ENCODE results near the gene KIFC3. TPM values are rescaled to one million over a fixed set of nuclear protein-coding genes. Genes with fewer than 3 reads are reported as not detected.

The KIFC3 gene
- total and polyA plus RNA-seq, 2 donors from 2014 or later: 74.9 to 109 TPM

DNA sequence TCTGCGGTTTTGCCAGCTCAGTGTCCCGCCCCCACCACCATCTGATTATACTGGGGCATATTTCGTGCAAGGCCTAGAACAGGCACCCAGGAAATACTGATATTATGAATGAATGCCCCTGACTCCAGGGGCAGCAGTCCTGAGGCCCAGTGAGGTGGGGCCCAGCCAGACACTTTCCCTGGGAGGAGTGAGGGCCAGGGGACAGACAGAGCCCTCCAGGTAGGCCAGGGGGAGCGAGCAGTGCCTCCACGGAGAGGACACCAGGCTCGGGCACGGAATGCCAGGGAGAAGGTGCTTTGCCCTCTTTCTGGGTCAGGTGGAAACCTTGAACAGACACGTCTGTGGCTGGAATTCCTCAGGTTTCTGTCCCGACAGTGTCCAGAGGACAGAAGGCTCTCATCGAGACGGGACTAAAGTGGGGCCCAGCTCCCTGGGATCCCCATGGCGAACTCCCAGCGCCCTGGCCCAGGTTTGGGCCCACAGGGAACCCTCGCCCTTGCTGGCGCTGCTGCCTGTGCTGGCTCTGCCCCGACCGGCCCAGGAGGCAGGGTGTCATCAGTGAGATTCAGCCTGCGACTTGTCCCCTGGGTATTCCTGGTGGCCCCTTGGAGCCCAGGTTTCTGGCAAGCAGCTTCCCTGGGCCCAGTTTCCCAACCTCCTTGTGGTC lies 62.4 kb downstream of the KIFC3 start:
- no peaks in the 10 kb centered on the region for H3K9me3 ChIP-seq (ENCODE audit: control insufficient read depth in 2 of 3, insufficient read depth in 1 of 3, low read length in 3 of 3)
- intact Hi-C loops (cut with DNase I): no loop called here
- peaks cover 0 to 10% (median 10%) of the 10 kb centered on the region in 3 donors for H3K4me1 ChIP-seq (ENCODE audit: control insufficient read depth in 2 of 3, insufficient read depth in 2 of 3, low read depth in 1 of 3, low read length in 3 of 3)
- H3K9ac ChIP-seq (ENCODE audit: low read length in 3 of 3): no peak overlapping the region
- no peaks in the 10 kb centered on the region for H3K36me3 ChIP-seq (ENCODE audit: control insufficient read depth in 2 of 3, insufficient read depth in 3 of 3, low read length in 3 of 3)
- no peaks in the 10 kb centered on the region for H3K27me3 ChIP-seq (ENCODE audit: control insufficient read depth, insufficient read depth, low read length)
- H3K27ac ChIP-seq (ENCODE audit: low read depth in 2 of 2, low read length in 2 of 2): no peak overlapping the region
- no peak for DNase-seq
- TF ChIP-seq, protein P1, sequence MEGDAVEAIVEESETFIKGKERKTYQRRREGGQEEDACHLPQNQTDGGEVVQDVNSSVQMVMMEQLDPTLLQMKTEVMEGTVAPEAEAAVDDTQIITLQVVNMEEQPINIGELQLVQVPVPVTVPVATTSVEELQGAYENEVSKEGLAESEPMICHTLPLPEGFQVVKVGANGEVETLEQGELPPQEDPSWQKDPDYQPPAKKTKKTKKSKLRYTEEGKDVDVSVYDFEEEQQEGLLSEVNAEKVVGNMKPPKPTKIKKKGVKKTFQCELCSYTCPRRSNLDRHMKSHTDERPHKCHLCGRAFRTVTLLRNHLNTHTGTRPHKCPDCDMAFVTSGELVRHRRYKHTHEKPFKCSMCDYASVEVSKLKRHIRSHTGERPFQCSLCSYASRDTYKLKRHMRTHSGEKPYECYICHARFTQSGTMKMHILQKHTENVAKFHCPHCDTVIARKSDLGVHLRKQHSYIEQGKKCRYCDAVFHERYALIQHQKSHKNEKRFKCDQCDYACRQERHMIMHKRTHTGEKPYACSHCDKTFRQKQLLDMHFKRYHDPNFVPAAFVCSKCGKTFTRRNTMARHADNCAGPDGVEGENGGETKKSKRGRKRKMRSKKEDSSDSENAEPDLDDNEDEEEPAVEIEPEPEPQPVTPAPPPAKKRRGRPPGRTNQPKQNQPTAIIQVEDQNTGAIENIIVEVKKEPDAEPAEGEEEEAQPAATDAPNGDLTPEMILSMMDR (IDR thresholded peaks at IDR 0.05; ENCODE audit: borderline replicate concordance, extremely low read depth, insufficient read depth): no peak
- H3K4me3 ChIP-seq (ENCODE audit: low read length in 3 of 3): no peak overlapping the region
- FAIRE-seq: no peak

DNA sequence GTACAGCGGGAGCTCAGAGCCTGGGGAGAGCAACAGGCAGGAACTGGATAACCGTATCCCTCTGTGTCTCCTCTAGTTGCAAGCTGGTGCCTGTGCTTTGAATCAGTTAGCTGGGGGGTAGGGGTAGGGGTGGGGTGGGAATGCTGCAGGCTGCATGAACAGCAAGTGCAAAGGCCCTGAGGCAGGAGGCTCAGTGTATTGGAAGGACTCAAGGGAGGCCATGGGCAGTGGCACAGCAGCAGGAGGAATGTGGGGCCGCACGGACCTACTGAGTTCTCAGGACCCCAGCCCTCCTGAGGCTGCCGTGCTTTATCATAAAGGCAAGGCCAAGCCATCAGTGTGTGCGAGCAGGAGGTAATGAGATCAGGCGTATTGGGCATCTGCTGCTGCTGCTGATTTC lies 63.4 kb downstream of the KIFC3 start:
- Histone ChIP-seq H3K27me3 (ENCODE audit: control insufficient read depth, insufficient read depth, low read length) (no peaks in the 10 kb centered on the region), H3K9me3 (ENCODE audit: control insufficient read depth in 2 of 3, insufficient read depth in 1 of 3, low read length in 3 of 3) (no peaks in the 10 kb centered on the region), H3K4me1 (ENCODE audit: control insufficient read depth in 2 of 3, insufficient read depth in 2 of 3, low read depth in 1 of 3, low read length in 3 of 3) (peaks cover 0 to 15% (median 15%) of the 10 kb centered on the region in 3 donors), H3K27ac (ENCODE audit: low read depth in 2 of 2, low read length in 2 of 2) (no peak overlapping the region), H3K36me3 (ENCODE audit: control insufficient read depth in 2 of 3, insufficient read depth in 3 of 3, low read length in 3 of 3) (no peaks in the 10 kb centered on the region), H3K9ac (ENCODE audit: low read length in 3 of 3) (no peak overlapping the region), H3K4me3 (ENCODE audit: low read length in 3 of 3) (no peak overlapping the region)
- no peak for FAIRE-seq
- intact Hi-C loops (cut with DNase I): no loop called here
- no peak for DNase-seq
- TF ChIP-seq, protein P1 (IDR thresholded peaks at IDR 0.05; ENCODE audit: borderline replicate concordance, extremely low read depth, insufficient read depth): no peak

DNA sequence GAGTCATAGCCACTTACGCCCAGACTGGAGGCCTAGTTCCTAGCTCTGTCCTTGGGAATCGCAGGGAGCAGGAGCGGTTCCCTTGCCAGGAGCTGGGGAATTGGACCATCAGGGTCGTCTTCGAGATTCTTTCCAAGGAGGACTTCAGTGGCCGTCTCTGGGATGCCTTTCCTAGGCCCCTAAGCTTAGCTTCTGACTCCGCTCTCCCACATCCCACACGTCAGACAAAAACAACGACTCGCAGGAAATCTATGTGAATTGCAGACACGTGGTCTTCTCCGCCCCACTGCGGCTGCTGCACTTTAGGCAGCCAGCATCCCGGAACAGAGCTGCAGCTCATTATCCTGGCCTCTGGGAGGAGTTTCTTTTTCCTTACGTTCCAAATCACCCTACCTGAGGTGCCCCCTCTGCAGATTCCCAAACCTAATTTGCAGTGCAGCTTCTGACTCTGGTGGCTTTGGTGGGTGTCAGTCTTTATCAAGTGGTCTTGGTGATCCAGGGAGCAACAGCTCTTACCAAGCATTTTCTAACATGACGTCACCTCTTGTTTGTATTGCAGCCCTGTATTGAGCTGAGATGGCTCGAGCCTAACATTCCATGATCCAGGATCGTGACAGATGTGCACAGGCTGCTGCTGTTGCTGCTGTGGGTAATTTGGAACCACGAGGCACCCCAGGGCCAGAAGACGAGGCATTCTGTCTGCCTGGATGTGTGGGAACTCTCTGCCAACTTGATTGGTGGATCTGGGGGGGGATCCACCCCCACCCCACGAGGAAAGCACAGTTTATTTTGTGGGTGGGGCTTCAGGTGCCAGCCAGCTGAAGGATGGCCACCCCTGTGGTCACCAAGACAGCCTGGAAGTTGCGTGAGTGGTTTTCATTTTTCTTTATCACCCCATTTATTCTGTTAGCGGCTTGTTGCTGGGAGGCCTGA lies 65.6 kb downstream of the KIFC3 start:
- H3K27ac ChIP-seq (ENCODE audit: low read depth in 2 of 2, low read length in 2 of 2): peak overlapping the region; percentile 41 to 48
- intact Hi-C loops (cut with DNase I): no loop called here
- H3K9me3 ChIP-seq (ENCODE audit: control insufficient read depth in 2 of 3, insufficient read depth in 1 of 3, low read length in 3 of 3): no peaks in the 10 kb centered on the region
- no peaks in the 10 kb centered on the region for H3K27me3 ChIP-seq (ENCODE audit: control insufficient read depth, insufficient read depth, low read length)
- H3K4me3 ChIP-seq (ENCODE audit: low read length in 3 of 3): peak overlapping the region; percentile 74 to 84 (median 80)
- H3K9ac ChIP-seq (ENCODE audit: low read length in 3 of 3): peak overlapping the region; percentile 43 to 53 (median 49)
- peaks cover 0 to 15% (median 15%) of the 10 kb centered on the region in 3 donors for H3K4me1 ChIP-seq (ENCODE audit: control insufficient read depth in 2 of 3, insufficient read depth in 2 of 3, low read depth in 1 of 3, low read length in 3 of 3)
- no peaks in the 10 kb centered on the region for H3K36me3 ChIP-seq (ENCODE audit: control insufficient read depth in 2 of 3, insufficient read depth in 3 of 3, low read length in 3 of 3)
- FAIRE-seq: no peak
- peak; percentile 74 to 88 (median 84) for DNase-seq
- TF ChIP-seq, protein P1 (IDR thresholded peaks at IDR 0.05; ENCODE audit: borderline replicate concordance, extremely low read depth, insufficient read depth): no peak

Measured in kidney (tissue), 14 donors.